Activated T-cell treated with anti-CD3 and anti-CD28 coated beads for 24 hours (primary cell): ENCODE measurements around the gene CCDC88C.

Experiments used
- DNase-seq: peaks from one replicate; pipeline ENCODE4 v3.0.0-alpha.2; 2020; ENCODE audit warnings: low read depth

The CCDC88C gene

GRCh38 chr14:91363776-91364523 lies 53.7 kb downstream of the CCDC88C start:
- no peak for DNase-seq

- DNase-seq, result no peak
Observed at GRCh38 chr14:91361233-91361811, 56.3 kb downstream of the CCDC88C start.

- no peak for DNase-seq
Observed at GRCh38 chr14:91360490-91361232, 57.0 kb downstream of the CCDC88C start.

GRCh38 chr14:91358654-91359220 lies 58.9 kb downstream of the CCDC88C start:
- DNase-seq, result no peak

- DNase-seq, result no peak
Observed at GRCh38 chr14:91358025-91358319, 59.6 kb downstream of the CCDC88C start.

- no peak for DNase-seq
Observed at GRCh38 chr14:91357272-91358024, 60.2 kb downstream of the CCDC88C start.

DNA sequence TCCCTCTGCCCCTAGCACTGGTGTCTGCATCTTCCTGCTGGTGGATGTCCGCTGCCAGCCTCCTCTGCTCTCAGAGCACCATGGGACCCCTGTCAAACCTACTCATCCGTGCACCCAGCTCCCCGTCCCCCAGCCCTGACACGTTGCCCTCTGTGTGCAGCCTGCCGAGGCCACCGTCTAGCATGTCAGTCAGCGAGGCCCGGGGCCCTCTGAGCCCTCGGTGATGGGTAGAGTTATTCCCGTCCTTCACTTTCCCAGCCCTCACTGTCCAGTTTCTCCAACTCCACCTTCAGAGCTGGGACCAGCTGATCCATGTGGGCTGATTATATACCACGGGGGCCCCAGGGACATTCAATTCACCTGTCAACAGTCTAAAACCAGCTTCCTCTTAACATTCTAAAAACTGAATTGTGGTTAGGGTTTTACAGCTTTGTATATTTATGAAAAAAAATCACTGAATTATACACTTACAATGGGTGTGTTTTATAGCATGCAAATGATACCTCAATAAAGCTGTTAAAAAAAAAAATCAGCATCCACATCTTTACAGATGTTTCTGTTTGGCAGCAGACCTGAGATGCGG lies 61.3 kb downstream of the CCDC88C start:
- DNase-seq, result no peak

DNA sequence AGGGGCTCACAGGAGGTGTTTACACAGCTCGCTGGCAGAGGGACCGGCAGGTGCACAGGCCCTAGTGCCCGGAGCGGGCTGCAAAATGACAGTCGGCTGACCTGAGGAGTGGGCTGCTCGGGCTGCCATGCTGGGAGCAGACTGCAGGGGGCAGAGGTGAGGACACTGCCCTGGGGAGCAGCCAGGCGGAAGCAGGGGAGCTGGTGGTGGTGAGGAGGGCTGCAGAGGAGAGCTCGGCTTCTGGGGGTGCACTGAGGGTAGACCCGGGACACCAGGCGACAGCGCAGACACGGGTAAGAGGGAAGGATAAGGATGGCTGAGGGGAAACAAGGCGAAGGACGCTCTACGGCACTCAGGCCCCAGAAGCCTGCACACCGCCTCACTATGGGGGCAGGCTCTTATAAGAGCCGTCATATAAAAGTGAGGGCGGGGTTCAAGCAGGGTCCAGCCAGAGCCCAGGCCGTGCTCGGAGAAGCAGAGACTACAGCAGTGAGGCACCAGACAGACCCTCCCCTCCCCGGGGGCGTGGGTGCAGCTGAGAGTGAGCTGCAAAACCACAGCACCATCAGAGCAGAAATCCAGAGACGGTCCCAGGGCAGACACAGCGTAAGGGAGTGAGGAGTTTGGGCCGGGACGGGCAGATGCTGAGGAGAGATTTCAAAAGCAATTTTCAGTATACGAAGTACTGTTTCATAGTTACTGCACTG lies 62.5 kb downstream of the CCDC88C start:
- DNase-seq, result no peak

DNA sequence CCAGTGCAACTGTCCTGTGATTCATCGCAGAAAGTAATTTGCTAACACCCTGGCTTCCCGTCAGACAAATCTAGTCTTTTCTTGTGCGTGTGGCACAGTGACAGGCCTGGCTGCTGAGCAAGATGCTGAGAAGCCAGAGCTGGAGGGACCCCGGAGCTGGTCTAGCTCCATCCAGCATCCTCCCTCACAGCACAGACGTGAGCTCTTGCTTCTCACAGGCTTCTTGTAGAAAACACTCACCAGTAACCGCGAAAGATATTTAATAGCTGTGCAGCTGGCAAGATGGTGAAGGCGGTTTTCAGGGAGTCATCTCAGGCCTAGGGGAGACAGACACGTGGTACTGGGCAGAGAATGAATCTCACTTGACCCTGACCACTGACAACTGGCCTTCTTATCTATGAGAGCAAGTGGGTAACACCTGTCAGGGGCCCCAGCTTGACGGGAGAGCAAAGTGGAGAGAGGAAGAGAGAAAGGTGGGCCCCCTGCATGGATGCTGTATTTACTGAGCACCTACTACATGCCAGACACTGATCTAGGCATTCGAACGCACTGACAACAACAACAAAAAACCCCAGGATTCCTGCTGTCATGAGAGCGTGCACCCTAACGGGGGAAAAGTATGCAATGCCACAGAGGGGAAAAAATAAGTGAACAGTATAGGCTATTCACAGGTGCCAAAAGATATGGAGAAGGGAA lies 63.3 kb downstream of the CCDC88C start:
- no peak for DNase-seq

DNA sequence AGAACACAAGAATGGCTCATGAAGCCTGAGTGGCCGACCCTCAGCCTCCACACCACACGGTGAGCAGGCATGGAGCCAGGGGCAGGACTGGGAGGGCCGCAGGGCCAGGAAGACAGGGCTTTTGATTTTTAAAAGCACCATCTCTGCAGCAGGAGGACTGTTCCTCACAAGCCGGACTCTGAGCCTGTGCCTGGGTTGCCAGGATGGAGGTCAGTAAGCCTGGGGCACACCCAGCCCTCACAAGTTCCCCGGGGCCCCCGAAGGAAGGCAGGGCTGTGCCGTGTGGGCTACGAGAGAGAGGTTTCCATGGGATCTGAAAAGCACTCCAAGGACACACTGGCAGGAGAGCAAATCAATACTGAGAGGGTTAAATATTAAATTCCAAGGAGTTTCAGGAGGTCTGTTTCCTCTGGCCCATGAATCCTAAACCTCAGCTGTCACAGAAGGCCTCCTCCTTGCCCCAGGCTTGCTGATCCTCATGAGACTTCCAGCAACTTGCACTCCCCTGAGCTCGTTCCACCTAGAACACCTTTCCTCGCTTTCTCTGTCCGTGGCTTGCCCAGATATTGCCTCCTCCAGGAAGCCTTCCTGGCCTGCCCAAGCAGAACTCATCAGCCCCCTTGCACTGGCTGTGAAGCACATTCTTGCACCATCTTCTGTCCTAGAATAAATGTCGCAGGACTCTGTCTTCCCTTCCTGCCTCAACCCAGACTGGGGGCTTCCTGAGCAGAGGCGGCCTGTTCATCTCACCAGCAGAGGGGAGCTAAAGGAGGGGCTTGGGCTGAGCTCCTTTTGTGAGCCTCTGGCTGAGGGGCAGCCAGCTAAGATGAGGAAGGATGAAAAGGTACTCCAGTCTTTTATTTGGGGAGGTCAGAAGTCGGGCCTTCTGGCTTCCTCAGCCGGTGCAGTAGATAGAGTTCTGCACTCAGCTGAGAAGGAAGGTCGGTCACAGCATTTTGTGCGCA lies 64.6 kb downstream of the CCDC88C start:
- DNase-seq, result no peak

DNA sequence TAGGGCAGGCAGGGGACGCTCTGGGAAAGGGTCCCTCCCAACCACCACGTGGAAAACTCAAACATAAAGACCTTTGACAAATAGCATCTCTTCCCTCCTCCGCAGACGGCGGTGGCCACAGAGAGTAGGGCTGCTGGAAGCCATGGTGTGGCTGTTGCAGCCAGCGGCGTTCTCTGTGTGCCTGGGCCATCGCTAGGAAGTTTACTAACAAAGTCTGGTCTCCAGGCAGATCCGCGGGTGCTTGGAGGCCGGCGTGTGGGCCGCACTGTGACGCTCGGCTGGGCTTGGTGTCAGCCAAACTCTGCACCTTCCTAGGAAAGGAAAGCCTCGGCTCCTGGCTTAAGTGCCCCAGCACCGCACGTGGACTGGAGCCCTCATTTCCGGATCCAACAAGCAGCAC lies 65.6 kb downstream of the CCDC88C start:
- DNase-seq, result no peak

DNA sequence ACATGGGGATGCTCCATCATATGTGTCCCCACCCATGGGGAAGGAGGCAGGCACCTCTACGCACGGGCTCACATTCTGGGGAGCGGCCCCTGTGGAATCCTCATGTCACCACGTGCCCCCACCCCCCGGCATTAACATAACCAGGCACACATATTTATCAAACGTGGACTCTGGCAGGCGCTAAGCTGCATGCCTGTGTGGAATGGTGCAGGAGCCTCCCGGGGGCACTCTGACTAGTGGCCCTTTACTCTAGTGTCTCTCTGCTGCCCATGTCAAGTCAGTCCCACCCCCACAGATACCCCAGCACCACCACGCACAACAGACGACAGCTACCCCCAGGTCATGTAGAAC lies 66.1 kb downstream of the CCDC88C start:
- no peak for DNase-seq

- peak; percentile 68 for DNase-seq
Observed at GRCh38 chr14:91350813-91351511, 66.7 kb downstream of the CCDC88C start.

- no peak for DNase-seq
Observed at GRCh38 chr14:91350483-91350812, 67.2 kb downstream of the CCDC88C start.

DNA sequence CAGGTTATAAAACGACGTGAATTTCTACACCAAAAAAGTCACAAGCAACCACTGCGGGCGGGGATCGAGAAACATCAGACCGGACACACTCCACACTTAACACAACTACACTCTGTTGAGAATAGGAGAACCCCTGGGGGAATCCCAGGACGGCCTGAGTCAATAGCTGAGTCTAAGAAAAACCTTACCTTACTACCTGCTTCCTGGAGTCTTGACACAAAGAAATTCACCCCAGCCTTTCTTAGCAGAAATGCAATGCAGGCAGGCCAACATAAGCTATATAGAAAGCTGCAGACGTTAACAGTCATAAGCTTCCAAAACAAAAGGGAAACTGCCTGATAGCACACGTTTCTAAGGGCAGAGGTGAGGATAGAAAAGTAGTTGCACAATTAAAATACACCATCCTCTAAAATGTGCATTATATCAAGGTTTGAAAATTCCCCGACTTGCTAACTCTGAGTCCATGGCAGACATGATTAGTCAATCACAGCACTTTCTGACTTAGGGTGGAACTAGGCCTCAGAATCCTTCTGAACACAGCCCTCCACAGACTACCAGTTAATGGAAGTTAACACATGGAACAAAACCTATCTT lies 68.0 kb downstream of the CCDC88C start:
- DNase-seq, result peak; percentile 61

- DNase-seq, result no peak
Observed at GRCh38 chr14:91348845-91349465, 68.7 kb downstream of the CCDC88C start.

- DNase-seq, result no peak
Observed at GRCh38 chr14:91346838-91347173, 70.8 kb downstream of the CCDC88C start.

GRCh38 chr14:91344096-91344495 lies 73.5 kb downstream of the CCDC88C start:
- no peak for DNase-seq
